ENCODE data around the gene PLSCR3.

PLSCR3 gene

DNA sequence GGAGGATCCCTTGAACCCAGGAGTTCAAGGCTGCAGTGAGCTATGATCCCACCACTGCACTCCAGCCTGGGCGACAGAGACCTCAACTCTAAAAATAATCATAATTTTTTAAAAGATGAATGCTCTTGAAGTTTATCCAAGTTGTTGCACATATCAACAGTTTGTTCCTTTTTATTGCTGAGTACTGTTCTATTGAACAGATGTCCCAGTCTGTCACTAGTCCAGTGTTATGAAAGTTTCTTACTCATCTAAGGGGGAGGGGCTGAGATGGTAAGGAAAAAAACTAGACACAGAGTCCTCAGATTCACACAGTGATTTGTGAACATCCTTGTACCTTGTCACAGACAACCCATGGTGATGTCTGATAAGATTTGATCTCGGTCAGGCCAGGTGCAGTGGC lies 54.1 kb downstream of the PLSCR3 start:
- H3K4me3 ChIP-seq (ENCODE audit: low read depth, low read length) = no peak overlapping the region
- TF ChIP-seq, protein P1, sequence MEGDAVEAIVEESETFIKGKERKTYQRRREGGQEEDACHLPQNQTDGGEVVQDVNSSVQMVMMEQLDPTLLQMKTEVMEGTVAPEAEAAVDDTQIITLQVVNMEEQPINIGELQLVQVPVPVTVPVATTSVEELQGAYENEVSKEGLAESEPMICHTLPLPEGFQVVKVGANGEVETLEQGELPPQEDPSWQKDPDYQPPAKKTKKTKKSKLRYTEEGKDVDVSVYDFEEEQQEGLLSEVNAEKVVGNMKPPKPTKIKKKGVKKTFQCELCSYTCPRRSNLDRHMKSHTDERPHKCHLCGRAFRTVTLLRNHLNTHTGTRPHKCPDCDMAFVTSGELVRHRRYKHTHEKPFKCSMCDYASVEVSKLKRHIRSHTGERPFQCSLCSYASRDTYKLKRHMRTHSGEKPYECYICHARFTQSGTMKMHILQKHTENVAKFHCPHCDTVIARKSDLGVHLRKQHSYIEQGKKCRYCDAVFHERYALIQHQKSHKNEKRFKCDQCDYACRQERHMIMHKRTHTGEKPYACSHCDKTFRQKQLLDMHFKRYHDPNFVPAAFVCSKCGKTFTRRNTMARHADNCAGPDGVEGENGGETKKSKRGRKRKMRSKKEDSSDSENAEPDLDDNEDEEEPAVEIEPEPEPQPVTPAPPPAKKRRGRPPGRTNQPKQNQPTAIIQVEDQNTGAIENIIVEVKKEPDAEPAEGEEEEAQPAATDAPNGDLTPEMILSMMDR (IDR thresholded peaks at IDR 0.05; ENCODE audit: borderline replicate concordance, insufficient read depth, low read depth, low read length) = no peak
